PFSK-1 (cell line): ENCODE results near the gene TUBA1B.

Experiments used
- FOXP2 ChIP-seq: optimal IDR thresholded peaks from 2 replicates; pipeline ENCODE3; 2011; ENCODE audit warnings: borderline replicate concordance, control low read depth, inconsistent platforms; ENCODE audit not compliant: insufficient read depth; ENCODE audit errors: extremely low read length, extremely low read depth
- POLR2AphosphoS5 ChIP-seq: IDR thresholded peaks from 2 replicates; pipeline ENCODE4 v1.6.1; 2012; ENCODE audit warnings: low read depth, mild to moderate bottlenecking, control low read depth, low read length, moderate library complexity
- REST ChIP-seq, 2 experiments: IDR thresholded peaks; 2 replicates each; pipeline versions ENCODE4 v1.6.1 to v1.8.0; 2011 to 2012; ENCODE audit warnings: low read depth in 2 of 2, low read length in 2 of 2, control low read depth in 1 of 2, inconsistent platforms in 1 of 2, mild to moderate bottlenecking in 1 of 2, moderate library complexity in 1 of 2; ENCODE audit not compliant: insufficient read depth in 1 of 2
- SIN3A ChIP-seq: IDR thresholded peaks from 2 replicates; pipeline ENCODE4 v1.6.1; 2012; ENCODE audit warnings: mild to moderate bottlenecking, low read length, moderate library complexity, borderline replicate concordance; ENCODE audit not compliant: insufficient read depth
- TAF1 ChIP-seq: IDR thresholded peaks from 2 replicates; pipeline ENCODE4 v1.6.1; 2012; ENCODE audit warnings: low read length, control low read depth, borderline replicate concordance; ENCODE audit not compliant: insufficient read depth

The TUBA1B gene

DNA sequence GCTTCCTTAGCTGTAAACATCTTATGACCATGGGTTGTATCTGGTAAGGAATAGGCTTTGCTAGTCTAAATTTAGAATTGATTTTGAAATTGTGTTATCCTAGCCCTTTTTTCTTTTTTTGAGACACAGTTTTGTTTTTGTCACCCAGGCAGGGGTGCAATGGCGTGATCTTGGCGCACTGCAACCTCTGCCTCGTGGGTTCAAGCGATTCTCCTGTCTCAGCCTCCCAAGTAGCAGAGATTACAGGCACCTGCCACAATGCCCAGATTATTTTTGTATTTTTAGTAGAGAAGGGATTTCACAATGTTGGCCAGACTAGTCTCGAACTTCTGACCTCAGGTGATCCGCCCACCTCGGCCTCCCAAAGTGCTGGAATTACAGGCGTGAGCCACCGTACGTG, 2.4 kb upstream of the TUBA1B start:
- TF ChIP-seq POLR2AphosphoS5: no peak
- no peak for TF ChIP-seq SIN3A
- TF ChIP-seq REST (IDR thresholded peaks at IDR 0.05; ENCODE audit: insufficient read depth in 1 of 2, low read depth in 2 of 2, low read length in 2 of 2): no peak
- no peak for TF ChIP-seq TAF1
- no peak for TF ChIP-seq FOXP2

- no peak for TF ChIP-seq REST (IDR thresholded peaks at IDR 0.05; ENCODE audit: insufficient read depth in 1 of 2, low read depth in 2 of 2, low read length in 2 of 2)
- TF ChIP-seq SIN3A: no peak
- no peak for TF ChIP-seq TAF1
- TF ChIP-seq FOXP2: no peak
- TF ChIP-seq POLR2AphosphoS5: no peak
These were observed 1.8 kb upstream of the TUBA1B start for GRCh38 chr12:49133014-49133413.

- no peak for TF ChIP-seq REST (IDR thresholded peaks at IDR 0.05; ENCODE audit: insufficient read depth in 1 of 2, low read depth in 2 of 2, low read length in 2 of 2)
- no peak for TF ChIP-seq SIN3A
- TF ChIP-seq FOXP2: no peak
- TF ChIP-seq TAF1: no peak
- no peak for TF ChIP-seq POLR2AphosphoS5
These were observed 783 bp upstream of the TUBA1B start for GRCh38 chr12:49131894-49132461.

DNA sequence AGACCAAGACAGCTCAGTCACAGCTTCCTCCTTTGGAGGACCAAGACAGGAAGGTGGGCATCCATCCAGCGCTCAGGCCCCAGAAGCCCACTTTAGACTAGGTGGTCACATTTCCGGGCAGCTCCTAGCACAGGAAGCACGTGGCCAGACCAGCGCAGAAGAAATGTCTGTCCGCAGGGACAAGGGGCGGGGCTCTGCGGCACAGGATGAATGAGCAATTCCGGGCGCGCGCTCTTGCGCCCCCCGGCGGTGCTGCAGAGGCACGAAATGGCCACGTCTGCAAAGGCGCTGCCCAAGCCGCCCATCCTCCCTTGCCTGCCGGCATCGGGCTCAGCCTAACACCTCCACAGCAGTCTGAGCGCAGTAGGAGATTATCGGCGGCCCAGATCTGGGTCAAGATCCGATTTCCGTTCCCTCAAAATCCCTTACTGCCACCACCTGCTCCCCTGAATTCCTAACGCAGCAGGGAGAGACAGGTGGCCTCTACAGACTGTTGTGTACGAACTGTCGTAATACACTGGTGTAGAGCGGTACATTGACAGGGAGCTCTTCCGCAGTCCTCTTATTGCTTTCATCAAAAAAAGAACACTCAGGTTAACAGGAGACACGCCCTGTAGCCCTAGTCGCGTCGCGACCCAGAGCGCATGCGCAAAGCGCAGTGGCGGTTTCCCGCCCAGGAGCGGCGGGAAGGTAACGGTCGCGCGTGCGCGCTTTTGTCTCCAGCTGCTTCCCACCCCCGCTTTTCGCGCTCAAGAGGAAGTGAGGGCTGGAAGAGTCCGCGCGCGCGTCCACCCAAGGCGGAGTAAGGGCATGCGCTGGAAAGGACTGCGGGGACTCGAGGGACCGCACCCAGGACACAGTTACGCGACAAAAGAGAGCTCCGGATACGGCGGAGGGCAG, 794 bp downstream of the TUBA1B start:
- TF ChIP-seq FOXP2: peak; percentile 92
- peak; percentile 58; the same call in 1 of the 2 replicates for TF ChIP-seq TAF1
- peak; percentile 91 for TF ChIP-seq POLR2AphosphoS5
- TF ChIP-seq SIN3A: peak; percentile 72; the same call in 1 of the 2 replicates
- TF ChIP-seq REST (IDR thresholded peaks at IDR 0.05; ENCODE audit: insufficient read depth in 1 of 2, low read depth in 2 of 2, low read length in 2 of 2): no peak
